Measurements from ENCODE around the gene FMO1. TPM values are rescaled to one million over a fixed set of nuclear protein-coding genes. Genes with fewer than 3 reads are reported as not detected.

FMO1 gene
- total RNA-seq, 1 experiment from 2014 or later: not detected

GRCh38 chr1:171279678-171280077, 31.4 kb downstream of the FMO1 start:
- TF ChIP-seq CTCF (conservative IDR thresholded peaks at IDR 0.05) (no peak), EZH2 (IDR thresholded peaks at IDR 0.05; ENCODE audit: low read depth) (no peak)
- Histone ChIP-seq H3K27ac (no peak overlapping the region), H3F3A (ENCODE audit: insufficient read depth, low read depth) (no peaks in the 10 kb centered on the region), H3K79me2 (ENCODE audit: low read depth) (no peaks in the 10 kb centered on the region), H3K4me3 (no peak overlapping the region), H2AFZ (no peak overlapping the region), H3K36me3 (ENCODE audit: low read depth) (no peaks in the 10 kb centered on the region), H4K20me1 (ENCODE audit: insufficient read depth) (no peaks in the 10 kb centered on the region), H3K4me2 (no peak overlapping the region), H3K9me2 (ENCODE audit: insufficient read depth) (no peaks in the 10 kb centered on the region), H3K9me3 (ENCODE audit: insufficient read depth, low read depth) (no peaks in the 10 kb centered on the region), H3K27me3 (ENCODE audit: insufficient read depth, low read depth) (no peaks in the 10 kb centered on the region), H3K4me1 (replicated peaks; ENCODE audit: insufficient read depth) (no peaks in the 10 kb centered on the region)
- DNase-seq: no peak
- POLR2A ChIA-PET (ENCODE audit: unreplicated experiment): no interaction called here
- CTCF ChIA-PET: no interaction called here
- intact Hi-C loops (cut with micrococcal nuclease; ENCODE audit: unreplicated experiment): no loop called here
- BruUV-seq (replicated peaks): no TSS peak

GRCh38 chr1:171280599-171280998, 32.3 kb downstream of the FMO1 start:
- intact Hi-C loops (cut with micrococcal nuclease; ENCODE audit: unreplicated experiment): no loop called here
- BruUV-seq (replicated peaks): no TSS peak
- no peaks in the 10 kb centered on the region for H3K36me3 ChIP-seq (ENCODE audit: low read depth)
- H3K4me3 ChIP-seq: no peak overlapping the region
- TF ChIP-seq EZH2 (IDR thresholded peaks at IDR 0.05; ENCODE audit: low read depth) (no peak), CTCF (conservative IDR thresholded peaks at IDR 0.05) (no peak)
- no peak overlapping the region for H3K27ac ChIP-seq
- POLR2A ChIA-PET (ENCODE audit: unreplicated experiment): no interaction called here
- CTCF ChIA-PET: no interaction called here
- H3K79me2 ChIP-seq (ENCODE audit: low read depth): no peaks in the 10 kb centered on the region
- no peaks in the 10 kb centered on the region for H3K9me2 ChIP-seq (ENCODE audit: insufficient read depth)
- H4K20me1 ChIP-seq (ENCODE audit: insufficient read depth): no peaks in the 10 kb centered on the region
- H2AFZ ChIP-seq: no peak overlapping the region
- no peaks in the 10 kb centered on the region for H3K9me3 ChIP-seq (ENCODE audit: insufficient read depth, low read depth)
- H3K27me3 ChIP-seq (ENCODE audit: insufficient read depth, low read depth): no peaks in the 10 kb centered on the region
- no peak for DNase-seq
- H3F3A ChIP-seq (ENCODE audit: insufficient read depth, low read depth): no peaks in the 10 kb centered on the region
- no peak overlapping the region for H3K4me2 ChIP-seq
- H3K4me1 ChIP-seq (replicated peaks; ENCODE audit: insufficient read depth): no peaks in the 10 kb centered on the region

GRCh38 chr1:171286032-171286705, 37.9 kb downstream of the FMO1 start:
- intact Hi-C loops (cut with micrococcal nuclease; ENCODE audit: unreplicated experiment): no loop called here
- no peak overlapping the region for H3K4me2 ChIP-seq
- H3K27me3 ChIP-seq (ENCODE audit: insufficient read depth, low read depth): no peaks in the 10 kb centered on the region
- DNase-seq: no peak
- no peak overlapping the region for H3K27ac ChIP-seq
- no peak overlapping the region for H3K4me3 ChIP-seq
- POLR2A ChIA-PET (ENCODE audit: unreplicated experiment): no interaction called here
- TF ChIP-seq CTCF (conservative IDR thresholded peaks at IDR 0.05) (no peak), EZH2 (IDR thresholded peaks at IDR 0.05; ENCODE audit: low read depth) (no peak)
- H3K9me2 ChIP-seq (ENCODE audit: insufficient read depth): no peaks in the 10 kb centered on the region
- BruUV-seq (replicated peaks): no TSS peak
- CTCF ChIA-PET: no interaction called here
- no peaks in the 10 kb centered on the region for H3K4me1 ChIP-seq (replicated peaks; ENCODE audit: insufficient read depth)
- H4K20me1 ChIP-seq (ENCODE audit: insufficient read depth): no peaks in the 10 kb centered on the region
- no peaks in the 10 kb centered on the region for H3F3A ChIP-seq (ENCODE audit: insufficient read depth, low read depth)
- no peaks in the 10 kb centered on the region for H3K79me2 ChIP-seq (ENCODE audit: low read depth)
- H3K9me3 ChIP-seq (ENCODE audit: insufficient read depth, low read depth): no peaks in the 10 kb centered on the region
- no peaks in the 10 kb centered on the region for H3K36me3 ChIP-seq (ENCODE audit: low read depth)
- no peak overlapping the region for H2AFZ ChIP-seq
